HG03442 (cell line): Measurements from ENCODE around the gene COX14.
"Not testable (repeated sequence)": the region's sequence is repeated elsewhere in the genome, so short reads cannot be mapped to it uniquely, and the experiment has no call there.

Experiments used
- ATAC-seq: cut with Tn5 transposase; IDR thresholded peaks from one replicate; pipeline ENCODE4 v1.9.1; 2021; ENCODE audit warnings: mild to moderate bottlenecking, moderate library complexity; ENCODE audit not compliant: unreplicated experiment

COX14 gene

DNA sequence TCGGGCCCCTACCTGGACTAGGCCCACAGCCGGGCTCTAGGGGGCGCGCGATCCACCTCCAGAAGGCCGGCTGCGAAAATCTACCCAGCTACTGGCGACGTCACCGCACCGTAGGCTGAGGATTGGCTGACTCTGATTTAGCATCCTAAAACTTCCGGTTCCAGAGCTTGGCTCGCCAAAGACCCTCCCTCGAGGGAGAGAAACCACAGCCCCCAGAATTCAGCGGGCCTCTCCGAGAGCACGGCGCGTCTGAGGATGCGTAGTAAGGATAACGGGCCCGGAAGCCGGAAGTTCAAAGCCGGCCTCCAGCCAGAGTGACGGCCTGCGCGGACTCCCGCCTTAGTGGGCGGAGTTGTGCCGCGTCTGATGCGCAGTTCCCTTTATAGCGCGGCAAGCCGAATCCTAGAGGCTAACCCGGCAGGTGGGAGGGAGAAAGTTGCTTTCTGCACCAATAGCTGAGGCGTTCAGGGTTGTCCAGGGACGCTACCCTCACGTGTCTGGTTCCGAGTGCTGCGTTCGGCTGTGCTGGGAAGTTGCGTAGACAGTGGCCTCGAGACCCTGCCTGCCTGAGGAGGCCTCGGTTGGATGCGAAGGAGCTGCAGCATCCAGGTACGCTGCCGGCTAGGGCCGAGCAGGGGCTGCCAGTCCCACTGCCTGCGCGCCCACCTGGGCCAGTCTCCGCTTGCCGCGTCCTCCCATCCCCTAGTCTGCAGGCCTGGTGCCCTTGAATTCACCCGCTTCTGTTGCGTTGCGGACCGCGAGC, at the start of gene COX14:
COX14 (plus strand) TSS at position 544 of the 763 bp plus-strand sequence. CDS start 7,808 bp downstream, outside the sequence.
- ATAC-seq, result peak; percentile 80

DNA sequence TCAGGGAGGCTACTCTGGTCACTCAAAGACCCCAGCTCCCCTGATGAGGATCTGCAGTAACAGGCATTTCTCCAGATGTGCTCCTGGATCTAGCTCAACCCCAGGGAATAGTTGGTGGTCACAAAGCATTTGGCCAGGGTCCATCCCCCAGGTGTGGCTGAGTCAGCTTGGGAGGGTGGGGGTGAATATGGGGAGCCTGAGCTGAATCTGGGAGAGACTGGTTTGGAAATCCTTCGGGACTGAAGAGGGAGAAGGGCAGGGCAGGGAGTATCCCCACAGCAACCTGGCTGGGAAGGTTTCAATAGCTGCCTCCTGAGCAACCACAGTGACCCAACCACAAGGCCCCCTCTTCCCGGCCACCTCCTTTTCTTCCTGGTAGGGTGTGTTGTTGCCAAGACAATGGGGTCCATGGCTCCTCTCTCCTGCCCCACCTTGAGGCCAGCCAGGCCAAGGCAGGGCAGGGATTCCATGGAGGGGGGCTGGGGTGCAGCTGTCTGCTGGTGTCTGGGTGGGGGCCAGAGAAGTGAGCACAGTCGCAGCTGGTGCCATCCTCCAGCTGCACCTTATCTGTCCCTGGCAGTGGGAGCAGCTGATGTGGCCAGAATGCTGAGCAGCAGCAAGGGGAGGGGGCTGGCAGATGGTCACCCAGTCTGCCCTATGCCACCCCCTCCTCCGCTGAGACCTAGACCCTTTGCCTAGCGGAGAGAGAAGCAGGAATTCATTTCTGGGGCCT, 49.1 kb upstream of the COX14 start:
- no peak for ATAC-seq

DNA sequence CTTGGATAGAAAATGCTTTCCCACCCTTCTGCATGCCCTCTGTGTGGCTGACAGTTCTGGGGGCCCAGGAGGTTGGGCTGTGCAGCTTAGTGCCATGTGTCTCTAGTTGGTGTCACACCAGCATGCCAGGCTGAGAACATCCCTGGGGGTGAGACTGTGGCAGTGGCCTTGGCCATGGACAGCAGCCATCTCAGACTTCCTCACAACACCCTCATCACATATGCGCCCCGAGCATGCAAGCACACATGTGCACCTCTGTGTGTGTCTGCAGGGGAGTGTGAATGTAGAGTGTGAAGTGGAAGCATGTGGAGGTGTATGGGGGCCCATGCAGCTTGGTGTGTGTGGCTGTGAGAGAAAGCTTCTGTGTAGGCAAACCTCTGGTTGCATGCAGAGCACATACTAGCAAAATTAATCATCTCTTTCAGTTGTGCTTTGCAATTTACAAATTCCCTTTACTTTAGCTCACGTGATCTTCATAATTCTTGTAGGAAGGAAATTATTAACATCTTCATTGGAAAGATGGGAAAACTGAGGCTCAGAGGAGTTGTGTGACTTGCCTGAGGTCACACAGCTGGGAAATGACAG, 46.2 kb upstream of the COX14 start:
- no peak for ATAC-seq

DNA sequence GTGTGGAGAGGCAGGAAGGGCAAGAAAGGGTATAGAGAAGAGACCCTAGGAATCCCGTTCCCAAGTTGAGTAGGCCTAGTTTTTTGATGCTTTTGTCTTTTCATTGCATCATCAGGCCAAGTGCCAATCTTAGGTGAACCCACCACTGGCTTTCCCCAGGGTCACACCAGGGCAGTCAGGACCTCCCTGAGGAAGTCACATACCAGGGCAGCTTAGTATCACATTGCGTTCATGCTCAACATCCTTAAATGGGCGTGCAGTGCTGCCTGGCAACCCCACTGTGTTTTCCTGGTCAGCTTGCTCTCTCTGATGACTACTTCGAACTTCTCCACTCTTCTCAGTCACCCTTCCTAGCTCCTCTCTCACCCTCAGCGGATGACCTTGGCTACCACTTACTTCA, 45.6 kb upstream of the COX14 start:
- ATAC-seq, result no peak

DNA sequence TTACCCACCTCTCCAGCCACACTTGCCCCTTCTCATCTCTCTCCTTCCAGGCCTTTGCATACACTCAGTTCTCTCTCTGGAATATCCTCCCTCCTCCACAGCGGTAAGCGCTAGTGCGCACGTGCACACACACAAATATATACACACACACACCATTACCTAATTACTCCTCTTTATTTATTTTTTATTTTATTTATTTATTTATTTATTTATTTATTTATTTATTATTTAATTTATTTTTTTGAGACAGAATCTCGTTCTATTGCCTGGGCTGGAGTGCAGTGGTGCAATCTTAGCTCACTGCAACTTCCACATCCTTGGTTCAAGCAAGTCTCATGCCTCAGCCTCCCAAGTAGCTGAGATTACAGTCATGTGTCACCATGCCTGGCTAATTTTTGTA, 43.0 kb upstream of the COX14 start:
- no peak for ATAC-seq

DNA sequence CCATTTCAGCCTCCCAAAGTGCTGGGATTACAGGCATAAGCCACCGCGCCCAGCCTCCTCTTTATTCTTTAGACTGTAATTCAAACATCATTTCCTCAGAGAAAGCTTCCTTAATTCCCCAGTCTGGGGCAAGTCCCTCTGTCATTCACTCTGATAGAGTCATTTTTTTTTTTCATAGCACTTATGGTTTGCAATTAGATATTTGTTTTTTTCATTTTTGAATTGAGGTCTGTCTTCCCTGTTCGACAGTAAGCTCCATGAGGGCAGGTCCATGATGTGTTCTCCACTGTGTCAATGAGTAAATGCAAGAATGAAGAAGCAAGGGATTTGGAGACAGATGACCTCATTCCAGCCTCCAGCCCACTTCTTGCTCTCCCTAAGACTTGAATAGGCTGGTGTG, 42.5 kb upstream of the COX14 start:
- ATAC-seq, result no peak

DNA sequence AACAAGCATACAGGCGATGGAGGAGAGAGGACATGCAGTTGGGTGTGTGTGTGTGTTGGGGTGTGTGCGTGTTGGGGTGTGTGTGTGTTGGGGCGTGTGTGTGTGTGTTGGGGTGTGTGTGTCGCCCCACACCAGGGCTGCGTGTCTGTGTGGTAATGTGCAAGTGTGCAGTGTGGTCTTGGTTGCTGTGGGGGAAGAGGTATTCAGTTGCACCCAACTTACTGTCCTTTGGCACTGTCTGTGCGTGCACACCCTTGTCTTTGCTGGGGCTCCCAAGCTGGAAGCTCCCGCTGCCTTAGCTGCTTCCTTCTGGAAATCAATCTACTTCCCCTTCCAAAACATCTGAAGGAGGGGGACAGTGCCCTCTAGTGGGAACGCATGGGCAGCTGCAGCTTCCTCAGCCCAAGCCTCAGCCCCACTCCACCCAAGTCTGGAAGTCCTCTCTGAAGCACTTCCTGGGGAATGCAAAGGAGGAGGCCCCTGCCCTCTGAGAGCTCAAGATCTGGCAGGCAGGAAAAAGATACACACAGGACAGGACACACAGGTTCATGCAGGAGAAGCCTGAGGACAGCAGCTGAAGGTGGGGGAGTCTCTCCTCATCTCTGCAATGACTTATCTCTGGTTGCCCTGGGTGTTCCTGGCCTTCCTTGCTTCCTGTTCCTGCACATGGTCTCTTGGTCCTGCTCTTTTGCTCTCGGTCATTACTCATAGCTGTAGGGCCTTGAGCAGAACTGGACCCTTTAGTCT, 41.5 kb upstream of the COX14 start:
- ATAC-seq, result no peak

DNA sequence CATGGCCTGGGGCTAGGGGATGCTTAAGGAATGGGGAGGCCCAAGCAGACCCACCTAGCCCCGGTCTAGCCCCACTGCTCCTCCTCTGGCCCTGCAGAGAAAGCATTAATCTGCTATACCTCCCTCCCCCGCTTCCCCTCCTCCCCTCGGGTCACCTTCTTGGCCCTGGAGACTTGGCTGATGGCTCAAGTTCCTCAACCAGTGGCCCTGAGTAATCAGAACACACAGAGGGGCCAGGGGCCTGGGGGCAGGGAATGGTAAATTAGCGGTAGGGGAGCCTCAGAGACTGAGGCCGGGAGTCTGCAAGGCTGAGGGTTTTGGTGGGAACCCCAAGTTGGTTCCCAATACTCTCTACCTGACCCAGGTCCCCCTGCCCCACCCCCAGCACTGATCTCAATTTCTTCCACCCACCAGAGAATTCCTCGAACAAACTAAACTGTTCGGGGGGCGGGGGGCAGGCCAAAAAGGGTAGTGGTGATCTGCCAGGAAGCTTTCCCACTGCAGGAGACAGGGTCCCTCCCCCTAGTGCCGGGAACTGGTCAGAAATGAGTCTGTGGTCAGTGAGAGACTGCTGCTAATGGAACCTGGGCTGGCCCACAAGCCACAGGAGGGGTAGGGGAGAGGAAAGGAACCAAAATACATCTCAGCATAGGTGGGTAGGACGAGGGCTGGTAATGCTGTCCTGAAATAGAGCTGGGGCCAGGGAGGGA, 39.7 kb upstream of the COX14 start:
- ATAC-seq, result no peak

DNA sequence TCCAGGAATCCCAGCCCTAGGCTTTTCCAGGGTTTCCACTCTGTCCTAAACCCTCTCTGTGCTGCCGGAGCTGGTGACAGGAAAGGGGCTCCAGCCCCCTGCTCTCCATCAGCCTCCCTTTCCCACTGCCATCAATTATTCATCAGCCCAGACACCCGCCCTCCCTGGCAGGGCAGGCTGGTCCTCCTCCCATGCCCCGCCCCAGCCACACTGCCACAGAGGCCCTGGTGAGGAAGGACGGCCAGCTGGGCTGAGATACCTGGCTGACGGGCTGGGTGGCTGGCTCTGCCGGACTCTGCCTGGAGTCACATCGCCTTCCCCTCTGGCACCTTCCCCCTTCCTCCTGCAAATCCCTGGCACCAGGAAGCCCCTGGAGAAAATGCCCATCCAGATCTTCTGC, 38.8 kb upstream of the COX14 start:
- no peak for ATAC-seq

DNA sequence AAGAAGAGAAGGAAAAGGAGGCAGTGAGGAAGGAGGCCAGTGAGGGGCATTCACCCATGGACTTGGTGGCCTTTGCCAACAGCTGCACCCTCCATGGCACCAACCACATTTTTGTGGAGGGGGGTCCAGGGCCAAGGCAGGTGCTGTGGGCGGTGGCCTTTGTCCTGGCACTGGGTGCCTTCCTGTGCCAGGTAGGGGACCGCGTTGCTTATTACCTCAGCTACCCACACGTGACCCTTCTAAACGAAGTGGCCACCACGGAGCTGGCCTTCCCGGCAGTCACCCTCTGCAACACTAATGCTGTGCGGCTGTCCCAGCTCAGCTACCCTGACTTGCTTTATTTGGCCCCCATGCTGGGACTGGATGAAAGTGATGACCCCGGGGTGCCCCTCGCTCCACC, 38.3 kb upstream of the COX14 start:
- ATAC-seq, result no peak

DNA sequence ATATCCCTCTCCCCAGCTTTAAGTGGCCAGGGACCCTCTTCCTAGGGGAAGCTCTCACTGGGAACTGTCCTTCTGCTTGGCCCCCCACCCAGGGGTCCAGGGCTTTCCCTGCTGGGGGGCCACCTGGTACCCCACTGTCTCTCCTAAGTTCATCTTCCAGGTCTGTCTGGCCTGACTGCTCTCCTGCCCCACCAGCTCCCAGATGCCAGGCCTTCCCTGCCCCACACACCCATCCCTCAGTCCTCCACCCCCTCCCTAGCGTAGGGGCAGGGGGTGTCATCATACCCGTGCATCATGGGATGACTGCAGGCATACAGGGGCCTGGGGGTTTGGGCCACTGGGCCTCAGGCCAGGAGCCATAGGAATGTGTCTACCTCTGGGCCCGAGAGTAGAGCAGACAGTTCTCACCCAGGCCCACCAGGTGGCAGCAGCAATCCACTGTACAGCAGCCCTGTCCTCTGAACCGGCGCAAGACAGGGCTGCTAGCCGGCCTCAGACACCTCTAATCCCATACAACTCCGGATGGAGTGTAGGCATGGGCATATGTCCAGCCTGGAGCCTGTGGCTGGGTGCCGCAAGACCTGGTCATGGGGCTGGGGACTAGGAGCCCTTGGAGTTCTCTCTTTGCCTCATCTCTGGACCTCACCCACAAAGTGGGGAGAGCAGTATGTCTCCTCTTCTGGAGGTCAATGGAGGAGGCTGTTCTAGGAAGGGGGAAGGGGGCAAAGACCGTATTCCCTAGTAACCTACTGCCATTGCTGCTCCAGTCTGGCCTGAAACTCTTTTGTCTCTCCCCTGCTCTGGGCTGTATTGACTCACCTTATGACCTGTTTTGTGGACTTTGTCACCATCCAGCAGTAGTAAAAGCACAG, 36.9 kb upstream of the COX14 start:
- peak; percentile 87 for ATAC-seq

DNA sequence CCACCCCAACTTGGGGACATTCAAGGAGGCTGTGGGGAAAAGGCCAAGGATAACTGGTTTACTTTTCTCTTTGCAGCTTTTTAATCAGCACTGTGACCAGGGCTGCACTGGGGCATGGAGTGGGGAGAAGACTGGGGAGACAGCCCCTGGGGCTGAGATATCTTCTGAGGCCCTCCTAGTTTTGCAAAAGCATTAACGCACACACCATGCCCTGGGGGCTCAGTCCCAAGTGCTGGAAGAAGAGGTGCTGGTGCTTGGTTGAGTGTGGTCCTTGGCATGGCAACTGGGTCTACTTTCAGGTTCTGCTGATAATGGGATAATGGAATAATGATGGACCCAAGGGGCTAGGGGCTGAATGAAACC, 36.2 kb upstream of the COX14 start:
- ATAC-seq, result no peak

DNA sequence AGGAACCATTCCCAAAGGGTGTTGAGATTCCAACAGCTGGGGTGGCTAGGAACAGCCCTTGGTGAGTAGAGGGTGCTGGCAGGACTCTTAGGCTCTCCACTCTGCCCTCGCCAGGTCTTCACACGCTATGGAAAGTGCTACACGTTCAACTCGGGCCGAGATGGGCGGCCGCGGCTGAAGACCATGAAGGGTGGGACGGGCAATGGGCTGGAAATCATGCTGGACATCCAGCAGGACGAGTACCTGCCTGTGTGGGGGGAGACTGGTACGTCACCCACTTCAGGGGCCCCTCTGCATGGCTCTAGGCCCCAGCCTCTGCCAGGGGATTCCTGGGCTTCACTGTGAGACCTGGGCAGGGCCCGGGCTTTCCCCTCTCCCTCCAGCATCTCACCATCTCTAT, 34.9 kb upstream of the COX14 start:
- no peak for ATAC-seq

DNA sequence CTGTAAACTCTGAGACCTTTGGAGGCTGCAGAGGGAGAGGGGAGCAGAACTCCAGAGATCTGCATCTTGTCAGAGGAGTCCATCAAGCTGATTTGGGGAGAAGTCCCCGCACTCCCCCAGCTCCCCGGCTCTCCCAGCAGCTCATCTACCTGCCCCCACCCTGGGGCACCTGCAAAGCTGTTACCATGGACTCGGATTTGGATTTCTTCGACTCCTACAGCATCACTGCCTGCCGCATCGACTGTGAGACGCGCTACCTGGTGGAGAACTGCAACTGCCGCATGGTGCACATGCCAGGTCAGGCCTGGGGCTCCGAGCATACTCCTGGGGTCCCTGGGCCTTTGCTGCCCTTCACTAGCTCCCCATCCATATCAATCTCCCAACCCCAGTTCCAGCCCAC, 33.8 kb upstream of the COX14 start:
- ATAC-seq, result no peak

DNA sequence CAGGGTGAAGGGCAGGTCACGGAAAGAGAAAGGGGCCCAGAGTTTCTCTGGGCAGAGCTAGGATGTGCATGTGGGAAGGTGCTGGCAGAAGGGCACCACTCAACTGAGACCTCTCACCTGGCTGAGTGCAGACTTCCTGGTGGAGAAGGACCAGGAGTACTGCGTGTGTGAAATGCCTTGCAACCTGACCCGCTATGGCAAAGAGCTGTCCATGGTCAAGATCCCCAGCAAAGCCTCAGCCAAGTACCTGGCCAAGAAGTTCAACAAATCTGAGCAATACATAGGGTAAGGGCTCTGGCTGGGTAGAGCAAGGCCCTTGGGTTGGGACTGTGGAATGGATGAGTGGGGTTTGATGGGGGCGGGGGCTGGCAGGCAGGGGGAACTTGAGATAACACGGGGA, 32.3 kb upstream of the COX14 start:
- ATAC-seq, result no peak

DNA sequence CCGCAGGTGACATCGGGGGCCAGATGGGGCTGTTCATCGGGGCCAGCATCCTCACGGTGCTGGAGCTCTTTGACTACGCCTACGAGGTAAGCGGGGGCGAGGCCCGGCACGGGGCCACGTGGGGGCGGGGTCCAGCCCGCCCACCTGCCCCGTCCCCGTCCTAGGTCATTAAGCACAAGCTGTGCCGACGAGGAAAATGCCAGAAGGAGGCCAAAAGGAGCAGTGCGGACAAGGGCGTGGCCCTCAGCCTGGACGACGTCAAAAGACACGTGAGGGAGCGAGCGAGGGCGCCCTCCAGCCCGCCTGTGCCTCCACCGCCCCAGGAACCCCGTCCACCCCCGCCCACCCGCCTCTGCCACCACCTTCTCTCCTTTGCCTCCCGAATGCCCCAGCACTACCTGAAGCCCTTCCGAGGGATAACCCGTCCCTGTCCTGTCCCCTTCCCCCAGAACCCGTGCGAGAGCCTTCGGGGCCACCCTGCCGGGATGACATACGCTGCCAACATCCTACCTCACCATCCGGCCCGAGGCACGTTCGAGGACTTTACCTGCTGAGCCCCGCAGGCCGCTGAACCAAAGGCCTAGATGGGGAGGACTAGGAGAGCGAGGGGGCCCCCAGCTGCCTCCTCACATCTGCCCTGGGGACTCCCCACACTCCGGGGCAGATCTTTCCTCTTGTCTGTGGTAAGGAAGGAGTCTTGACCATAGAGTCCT, 30.8 kb upstream of the COX14 start:
- no peak for ATAC-seq

DNA sequence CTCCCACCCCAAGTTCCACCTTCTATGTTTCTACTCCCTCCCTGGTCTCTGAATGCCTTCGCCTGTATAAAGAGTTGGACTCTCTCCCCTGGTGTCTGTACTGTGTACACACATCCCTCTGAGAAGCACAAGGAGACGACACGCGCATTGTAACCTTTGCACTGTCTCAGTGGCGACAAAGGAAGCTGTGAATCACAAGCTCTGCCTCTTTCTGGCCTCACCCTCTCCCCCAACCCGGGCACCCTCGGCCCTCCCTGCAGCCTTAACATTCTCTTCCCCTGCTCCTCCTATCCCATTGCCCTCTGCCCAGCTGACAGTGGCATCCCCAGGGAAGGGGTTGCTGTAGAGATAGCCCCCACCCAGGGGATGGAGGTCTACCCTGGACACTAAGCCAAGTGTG, 29.4 kb upstream of the COX14 start:
- no peak for ATAC-seq

DNA sequence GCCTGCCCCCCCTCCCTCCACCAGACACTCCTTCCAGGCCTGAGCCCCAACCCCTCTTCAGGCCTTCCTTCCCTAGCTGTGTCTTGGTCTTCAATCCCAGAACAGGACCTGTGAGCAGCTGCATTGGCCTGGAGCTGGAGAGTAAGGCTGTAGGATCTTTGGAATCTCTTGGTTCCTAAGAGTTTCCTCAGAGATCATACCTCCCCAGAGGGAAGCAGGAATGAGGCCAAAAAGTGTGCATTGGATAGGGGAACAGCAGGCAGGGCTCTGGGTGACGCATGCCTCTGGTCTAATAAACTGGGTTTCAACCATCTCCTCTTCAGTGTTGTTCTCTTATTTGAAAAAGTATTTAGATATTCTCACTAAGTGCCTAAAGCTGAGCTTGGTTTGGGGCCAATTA, 28.7 kb upstream of the COX14 start:
- no peak for ATAC-seq

DNA sequence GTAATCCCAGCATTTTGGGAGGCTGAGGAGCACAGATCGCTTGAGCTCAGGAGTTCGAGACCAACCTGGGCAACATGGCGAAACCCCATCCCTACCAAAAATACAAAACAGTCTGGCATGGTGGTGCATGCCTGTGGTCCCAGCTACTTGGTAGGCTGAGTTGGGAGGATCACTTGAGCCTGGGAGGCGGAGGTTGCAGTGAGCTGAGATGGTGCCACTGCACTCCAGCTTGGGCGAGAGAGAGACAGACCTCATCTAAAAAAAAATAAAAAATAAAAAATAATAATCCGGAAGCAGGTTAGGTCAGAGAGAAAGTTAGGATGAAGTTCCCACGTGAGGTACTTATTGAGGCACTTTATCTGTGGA, 27.6 kb upstream of the COX14 start:
- not testable (repeated sequence) for ATAC-seq
